ENCODE results near the gene JRKL.
A peak's percentile ranks its signal among the peaks of the same experiment; 100 is the strongest.

GRCh38 chr11:96393753-96394348 lies 4.0 kb downstream of the JRKL start:
- TF ChIP-seq CTCF (IDR thresholded peaks at IDR 0.05; ENCODE audit: insufficient read depth, low read depth, low read length), result peak; percentile 86
- no peak for TF ChIP-seq EZH2 (IDR thresholded peaks at IDR 0.05; ENCODE audit: insufficient read depth, low read length)

Data from astrocyte (in vitro differentiated cells and primary cell).